OCI-LY3 (cell line): ENCODE results near the gene KDR.

ENCODE experiments used
- CTCF ChIP-seq: fragments of 200-600, 300-600 bp; sonication (generic); IDR thresholded peaks from 2 replicates; pipeline ENCODE4 v1.5.1; 2014; ENCODE audit warnings: antibody characterized with exemption, low read length, low read depth
- EZH2phosphoT487 ChIP-seq: fragments of 200-600 bp; shearing (Covaris generic); IDR thresholded peaks from 2 replicates; pipeline ENCODE4 v1.6.1; 2018; ENCODE audit warnings: antibody characterized with exemption, mixed run types, low read depth

GRCh38 chr4:55092504-55092903 lies 32.9 kb downstream of the KDR start:
- TF ChIP-seq CTCF (no peak), EZH2phosphoT487 (no peak)
